Measurements from ENCODE around the gene FEM1C.
A peak's percentile ranks its signal among the peaks of the same experiment; 100 is the strongest.

The FEM1C gene

DNA sequence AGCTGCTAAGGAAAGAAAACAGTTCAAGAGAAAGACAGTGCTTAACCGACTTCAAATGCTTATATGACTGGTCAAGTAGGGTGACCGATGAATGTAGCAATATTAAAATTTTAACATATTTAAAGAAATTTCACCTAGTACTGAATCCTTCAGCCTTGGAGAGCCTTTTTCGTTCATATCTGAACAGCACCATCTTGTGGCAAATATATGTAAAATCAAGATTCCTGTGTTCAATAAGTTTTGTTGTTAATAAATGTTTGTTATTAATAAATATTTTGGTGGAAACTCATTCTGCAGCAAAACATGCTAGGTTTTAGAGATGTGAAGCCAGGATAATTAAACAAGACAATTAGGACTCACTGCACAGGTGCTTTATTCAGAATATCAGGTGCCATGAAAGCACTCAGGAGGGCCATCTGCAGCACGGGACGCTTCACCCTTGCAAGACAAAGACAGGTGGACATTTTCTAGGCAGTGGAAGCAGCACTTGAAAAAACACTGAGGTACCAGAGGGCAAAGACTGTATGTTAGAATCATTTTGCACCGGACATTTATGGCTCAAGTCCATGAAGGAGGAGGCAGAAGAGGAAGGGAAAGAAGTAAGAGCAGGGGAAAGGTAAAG, 42.1 kb upstream of the FEM1C start:
- Histone ChIP-seq H3K36me3 (ENCODE audit: control insufficient read depth in 2 of 2, insufficient read depth in 1 of 2, low read length in 2 of 2) (no peaks in the 10 kb centered on the region), H3K9me3 (ENCODE audit: control insufficient read depth, insufficient read depth, low read depth, low read length) (no peaks in the 10 kb centered on the region), H3K27ac (ENCODE audit: extremely low read depth, low read depth, low read length) (no peak overlapping the region), H3K4me3 (ENCODE audit: low read depth, low read length) (no peak overlapping the region), H3K4me1 (ENCODE audit: control insufficient read depth, insufficient read depth, low read length) (no peaks in the 10 kb centered on the region)
- ChIA-PET POLR2A (no interaction called here), CTCF (interaction anchor here (0.9 to 5.2 kb wide), 2 partner anchors 14 to 277 kb away, joined by 5 to 23 read pairs; no protein-coding TSS in a partner anchor)
- TF ChIP-seq ZNF654 (tag by site-specific recombination; IDR thresholded peaks at IDR 0.05; ENCODE audit: low read depth) (peak; percentile 53), ZNF433 (tag by site-specific recombination; IDR thresholded peaks at IDR 0.05; ENCODE audit: low read depth) (no peak)
- TF ChIP-seq, protein P1, sequence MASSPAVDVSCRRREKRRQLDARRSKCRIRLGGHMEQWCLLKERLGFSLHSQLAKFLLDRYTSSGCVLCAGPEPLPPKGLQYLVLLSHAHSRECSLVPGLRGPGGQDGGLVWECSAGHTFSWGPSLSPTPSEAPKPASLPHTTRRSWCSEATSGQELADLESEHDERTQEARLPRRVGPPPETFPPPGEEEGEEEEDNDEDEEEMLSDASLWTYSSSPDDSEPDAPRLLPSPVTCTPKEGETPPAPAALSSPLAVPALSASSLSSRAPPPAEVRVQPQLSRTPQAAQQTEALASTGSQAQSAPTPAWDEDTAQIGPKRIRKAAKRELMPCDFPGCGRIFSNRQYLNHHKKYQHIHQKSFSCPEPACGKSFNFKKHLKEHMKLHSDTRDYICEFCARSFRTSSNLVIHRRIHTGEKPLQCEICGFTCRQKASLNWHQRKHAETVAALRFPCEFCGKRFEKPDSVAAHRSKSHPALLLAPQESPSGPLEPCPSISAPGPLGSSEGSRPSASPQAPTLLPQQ (tag by site-specific recombination; IDR thresholded peaks at IDR 0.05), result no peak

DNA sequence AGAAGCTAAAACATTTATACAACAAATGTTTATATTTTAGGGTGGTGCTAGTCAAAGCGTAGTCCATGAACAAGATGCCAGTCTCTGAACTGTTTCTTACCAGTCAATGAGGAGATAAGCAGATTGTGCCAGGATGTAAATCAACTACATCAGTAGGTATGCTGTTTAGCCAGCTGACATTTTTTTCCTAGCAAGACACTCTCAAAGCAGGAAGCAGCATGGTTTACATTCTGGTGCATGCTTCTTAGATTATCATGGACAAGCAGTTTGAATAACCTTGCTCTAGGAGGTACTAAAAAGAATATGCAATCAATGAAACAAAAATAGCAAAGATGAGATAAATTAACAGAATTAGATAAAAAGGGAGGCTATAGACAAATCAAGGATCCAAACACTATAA, 40.7 kb upstream of the FEM1C start:
- Histone ChIP-seq H3K4me3 (ENCODE audit: low read depth, low read length) (no peak overlapping the region), H3K4me1 (ENCODE audit: control insufficient read depth, insufficient read depth, low read length) (no peaks in the 10 kb centered on the region), H3K36me3 (ENCODE audit: control insufficient read depth in 2 of 2, insufficient read depth in 1 of 2, low read length in 2 of 2) (no peaks in the 10 kb centered on the region), H3K27ac (ENCODE audit: extremely low read depth, low read depth, low read length) (no peak overlapping the region), H3K9me3 (ENCODE audit: control insufficient read depth, insufficient read depth, low read depth, low read length) (no peaks in the 10 kb centered on the region)
- CTCF ChIA-PET, result interaction anchor here (1.2 kb wide), 1 partner anchor 275 kb away, joined by 5 read pairs; no protein-coding TSS in a partner anchor
- POLR2A ChIA-PET, result no interaction called here
- no peak for TF ChIP-seq ZNF623 (tag by site-specific recombination; IDR thresholded peaks at IDR 0.05)
- TF ChIP-seq ZNF645 (tag by site-specific recombination; IDR thresholded peaks at IDR 0.05), result no peak
- TF ChIP-seq ZNF366 (tag by site-specific recombination; conservative IDR thresholded peaks at IDR 0.05), result no peak
- TF ChIP-seq, protein P2, sequence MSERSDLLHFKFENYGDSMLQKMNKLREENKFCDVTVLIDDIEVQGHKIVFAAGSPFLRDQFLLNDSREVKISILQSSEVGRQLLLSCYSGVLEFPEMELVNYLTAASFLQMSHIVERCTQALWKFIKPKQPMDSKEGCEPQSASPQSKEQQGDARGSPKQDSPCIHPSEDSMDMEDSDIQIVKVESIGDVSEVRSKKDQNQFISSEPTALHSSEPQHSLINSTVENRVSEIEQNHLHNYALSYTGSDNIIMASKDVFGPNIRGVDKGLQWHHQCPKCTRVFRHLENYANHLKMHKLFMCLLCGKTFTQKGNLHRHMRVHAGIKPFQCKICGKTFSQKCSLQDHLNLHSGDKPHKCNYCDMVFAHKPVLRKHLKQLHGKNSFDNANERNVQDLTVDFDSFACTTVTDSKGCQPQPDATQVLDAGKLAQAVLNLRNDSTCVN (tag by site-specific recombination; optimal IDR thresholded peaks at IDR 0.05), result no peak

DNA sequence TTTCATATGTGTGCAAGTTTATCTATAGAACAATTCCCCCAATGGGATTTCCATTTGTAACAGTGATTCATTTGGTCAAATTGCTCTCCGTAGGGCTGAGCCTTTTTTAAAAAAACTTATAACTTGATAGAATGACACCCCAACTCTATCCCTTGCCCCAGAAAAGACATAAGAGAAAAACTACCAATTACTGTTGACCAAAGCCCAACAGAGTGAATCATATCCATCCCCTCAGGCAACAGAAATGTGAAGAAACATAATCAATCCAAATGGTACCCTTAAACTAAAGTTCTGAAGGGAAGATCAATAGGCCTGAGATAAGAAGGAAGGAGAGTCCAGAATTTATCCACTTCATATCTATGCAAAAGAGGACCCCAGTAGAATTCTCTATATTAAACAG, 39.9 kb upstream of the FEM1C start:
- Histone ChIP-seq H3K27ac (ENCODE audit: extremely low read depth, low read depth, low read length) (no peak overlapping the region), H3K4me3 (ENCODE audit: low read depth, low read length) (no peak overlapping the region), H3K9me3 (ENCODE audit: control insufficient read depth, insufficient read depth, low read depth, low read length) (no peaks in the 10 kb centered on the region), H3K4me1 (ENCODE audit: control insufficient read depth, insufficient read depth, low read length) (no peaks in the 10 kb centered on the region), H3K36me3 (ENCODE audit: control insufficient read depth in 2 of 2, insufficient read depth in 1 of 2, low read length in 2 of 2) (no peaks in the 10 kb centered on the region)
- ChIA-PET POLR2A (no interaction called here), CTCF (interaction anchor here (1.2 to 2.2 kb wide), 2 partner anchors 10 to 274 kb away, joined by 5 to 11 read pairs; no protein-coding TSS in a partner anchor)
- TF ChIP-seq ZNF626 (tag by site-specific recombination; IDR thresholded peaks at IDR 0.05), result no peak
- TF ChIP-seq ZNF548 (tag by site-specific recombination; IDR thresholded peaks at IDR 0.05), result no peak
- TF ChIP-seq ZNF37A (tag by site-specific recombination; IDR thresholded peaks at IDR 0.05), result no peak
- TF ChIP-seq OSR2 (tag by site-specific recombination; IDR thresholded peaks at IDR 0.05), result no peak
- TF ChIP-seq, protein P3, sequence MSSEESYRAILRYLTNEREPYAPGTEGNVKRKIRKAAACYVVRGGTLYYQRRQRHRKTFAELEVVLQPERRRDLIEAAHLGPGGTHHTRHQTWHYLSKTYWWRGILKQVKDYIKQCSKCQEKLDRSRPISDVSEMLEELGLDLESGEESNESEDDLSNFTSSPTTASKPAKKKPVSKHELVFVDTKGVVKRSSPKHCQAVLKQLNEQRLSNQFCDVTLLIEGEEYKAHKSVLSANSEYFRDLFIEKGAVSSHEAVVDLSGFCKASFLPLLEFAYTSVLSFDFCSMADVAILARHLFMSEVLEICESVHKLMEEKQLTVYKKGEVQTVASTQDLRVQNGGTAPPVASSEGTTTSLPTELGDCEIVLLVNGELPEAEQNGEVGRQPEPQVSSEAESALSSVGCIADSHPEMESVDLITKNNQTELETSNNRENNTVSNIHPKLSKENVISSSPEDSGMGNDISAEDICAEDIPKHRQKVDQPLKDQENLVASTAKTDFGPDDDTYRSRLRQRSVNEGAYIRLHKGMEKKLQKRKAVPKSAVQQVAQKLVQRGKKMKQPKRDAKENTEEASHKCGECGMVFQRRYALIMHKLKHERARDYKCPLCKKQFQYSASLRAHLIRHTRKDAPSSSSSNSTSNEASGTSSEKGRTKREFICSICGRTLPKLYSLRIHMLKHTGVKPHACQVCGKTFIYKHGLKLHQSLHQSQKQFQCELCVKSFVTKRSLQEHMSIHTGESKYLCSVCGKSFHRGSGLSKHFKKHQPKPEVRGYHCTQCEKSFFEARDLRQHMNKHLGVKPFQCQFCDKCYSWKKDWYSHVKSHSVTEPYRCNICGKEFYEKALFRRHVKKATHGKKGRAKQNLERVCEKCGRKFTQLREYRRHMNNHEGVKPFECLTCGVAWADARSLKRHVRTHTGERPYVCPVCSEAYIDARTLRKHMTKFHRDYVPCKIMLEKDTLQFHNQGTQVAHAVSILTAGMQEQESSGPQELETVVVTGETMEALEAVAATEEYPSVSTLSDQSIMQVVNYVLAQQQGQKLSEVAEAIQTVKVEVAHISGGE (tag by site-specific recombination; conservative IDR thresholded peaks at IDR 0.05; ENCODE audit: low read depth), result no peak
- TF ChIP-seq ZNF19 (tag by site-specific recombination; IDR thresholded peaks at IDR 0.05; ENCODE audit: low read depth), result no peak
- TF ChIP-seq SETDB1 (IDR thresholded peaks at IDR 0.05; ENCODE audit: insufficient read length, low read length), result no peak
- TF ChIP-seq, protein P2 (tag by site-specific recombination; optimal IDR thresholded peaks at IDR 0.05), result no peak
- TF ChIP-seq ZNF747 (tag by site-specific recombination; IDR thresholded peaks at IDR 0.05), result no peak
- TF ChIP-seq ZNF157 (tag by site-specific recombination; IDR thresholded peaks at IDR 0.05), result no peak
- TF ChIP-seq ZNF2 (tag by site-specific recombination; IDR thresholded peaks at IDR 0.05), result no peak
- no peak for TF ChIP-seq SCRT2 (tag by site-specific recombination; IDR thresholded peaks at IDR 0.05)
- TF ChIP-seq ZNF544 (tag by site-specific recombination; IDR thresholded peaks at IDR 0.05), result no peak
- TF ChIP-seq ZSCAN23 (tag by site-specific recombination; IDR thresholded peaks at IDR 0.05), result no peak
- TF ChIP-seq SCRT1 (tag by site-specific recombination; IDR thresholded peaks at IDR 0.05; ENCODE audit: borderline replicate concordance), result no peak
